ENCODE data around the gene APOL5.

DNA sequence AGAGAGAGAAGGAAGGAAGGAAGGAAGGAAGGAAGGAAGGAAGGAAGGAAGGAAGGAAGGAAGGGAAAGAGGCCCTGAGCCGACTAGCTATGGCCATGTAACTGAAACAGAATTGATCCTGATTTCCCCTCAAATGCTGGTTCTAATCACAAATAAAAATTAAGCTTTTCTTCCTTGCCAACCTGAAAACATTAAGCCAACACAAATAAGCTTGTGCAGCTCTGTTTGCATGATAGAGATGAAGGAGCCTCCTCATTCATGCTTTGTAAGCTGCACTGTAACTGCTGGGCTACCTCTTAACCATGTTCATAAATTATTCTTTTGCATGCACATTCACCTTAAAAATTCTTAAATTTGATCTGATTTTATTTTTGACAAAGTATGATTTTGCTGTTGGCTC is 27.7 kb upstream of the APOL5 start:
- TF ChIP-seq, protein P1, sequence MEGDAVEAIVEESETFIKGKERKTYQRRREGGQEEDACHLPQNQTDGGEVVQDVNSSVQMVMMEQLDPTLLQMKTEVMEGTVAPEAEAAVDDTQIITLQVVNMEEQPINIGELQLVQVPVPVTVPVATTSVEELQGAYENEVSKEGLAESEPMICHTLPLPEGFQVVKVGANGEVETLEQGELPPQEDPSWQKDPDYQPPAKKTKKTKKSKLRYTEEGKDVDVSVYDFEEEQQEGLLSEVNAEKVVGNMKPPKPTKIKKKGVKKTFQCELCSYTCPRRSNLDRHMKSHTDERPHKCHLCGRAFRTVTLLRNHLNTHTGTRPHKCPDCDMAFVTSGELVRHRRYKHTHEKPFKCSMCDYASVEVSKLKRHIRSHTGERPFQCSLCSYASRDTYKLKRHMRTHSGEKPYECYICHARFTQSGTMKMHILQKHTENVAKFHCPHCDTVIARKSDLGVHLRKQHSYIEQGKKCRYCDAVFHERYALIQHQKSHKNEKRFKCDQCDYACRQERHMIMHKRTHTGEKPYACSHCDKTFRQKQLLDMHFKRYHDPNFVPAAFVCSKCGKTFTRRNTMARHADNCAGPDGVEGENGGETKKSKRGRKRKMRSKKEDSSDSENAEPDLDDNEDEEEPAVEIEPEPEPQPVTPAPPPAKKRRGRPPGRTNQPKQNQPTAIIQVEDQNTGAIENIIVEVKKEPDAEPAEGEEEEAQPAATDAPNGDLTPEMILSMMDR (IDR thresholded peaks at IDR 0.05; ENCODE audit: low read depth, low read length, missing input control) = no peak
- no peak for TF ChIP-seq SP1 (IDR thresholded peaks at IDR 0.05)
